Astrocyte (in vitro differentiated cells and primary cell): Measurements from ENCODE around the gene KMT2B. TPM values are rescaled to one million over a fixed set of nuclear protein-coding genes. Genes with fewer than 3 reads are reported as not detected.

Experiments used
- DNase-seq: peaks from one replicate; pipeline ENCODE4 v3.0.0-alpha.2; 2010; ENCODE audit warnings: low read depth
- FAIRE-seq: peaks from 2 replicates; lab custom pipeline; 2011; peaks lifted over from hg19 to GRCh38; lab: Jason Lieb, UNC
- H2AFZ ChIP-seq: 2 replicates; pipeline ENCODE4 v1.6.0; 2012; ENCODE audit warnings: low read depth, low read length, inconsistent platforms
- H3K27ac ChIP-seq: 2 replicates; pipeline ENCODE4 v1.5.1; 2011; ENCODE audit warnings: low read depth, low read length, inconsistent platforms
- H3K27me3 ChIP-seq: 2 replicates; pipeline ENCODE4 v1.6.0; 2011; ENCODE audit warnings: low read length, inconsistent platforms; ENCODE audit not compliant: insufficient read depth
- H3K36me3 ChIP-seq: 2 replicates; pipeline ENCODE4 v1.5.1; 2011; ENCODE audit warnings: low read length, inconsistent platforms; ENCODE audit not compliant: insufficient read depth
- H3K4me1 ChIP-seq: 2 replicates; pipeline ENCODE4 v1.5.1; 2011; ENCODE audit warnings: low read length, inconsistent platforms; ENCODE audit not compliant: insufficient read depth
- H3K4me2 ChIP-seq: 2 replicates; pipeline ENCODE4 v1.6.0; 2012; ENCODE audit warnings: low read length, inconsistent platforms
- H3K4me3 ChIP-seq: 2 replicates; pipeline ENCODE4 v1.5.1; 2011; ENCODE audit warnings: low read depth, mild to moderate bottlenecking, low read length, inconsistent platforms; ENCODE audit not compliant: insufficient read depth
- H3K79me2 ChIP-seq: 2 replicates; pipeline ENCODE4 v1.6.0; 2012; ENCODE audit warnings: mild to moderate bottlenecking, low read length, inconsistent platforms; ENCODE audit not compliant: insufficient read depth
- H3K9ac ChIP-seq: 2 replicates; pipeline ENCODE4 v1.6.0; 2012; ENCODE audit warnings: mild to moderate bottlenecking, low read length, inconsistent platforms
- H3K9me3 ChIP-seq: 2 replicates; pipeline ENCODE4 v1.5.1; 2012; ENCODE audit warnings: low read depth, mild to moderate bottlenecking, low read length, inconsistent platforms; ENCODE audit not compliant: insufficient read depth
- H4K20me1 ChIP-seq: 2 replicates; pipeline ENCODE4 v1.6.0; 2012; ENCODE audit warnings: low read length, inconsistent platforms; ENCODE audit not compliant: insufficient read depth
- H3K27ac Mint-ChIP-seq: one replicate; pipeline ENCODE4 v1.8.0; 2021; ENCODE audit warnings: mild to moderate bottlenecking, mixed read lengths; ENCODE audit not compliant: unreplicated experiment
- H3K27me3 Mint-ChIP-seq: one replicate; pipeline ENCODE4 v1.8.0; 2021; ENCODE audit warnings: low read depth, mixed read lengths; ENCODE audit not compliant: unreplicated experiment
- H3K36me3 Mint-ChIP-seq: one replicate; pipeline ENCODE4 v1.8.0; 2021; ENCODE audit warnings: low read depth, mixed read lengths; ENCODE audit not compliant: unreplicated experiment
- H3K4me1 Mint-ChIP-seq: one replicate; pipeline ENCODE4 v1.8.0; 2021; ENCODE audit warnings: low read depth, mixed read lengths; ENCODE audit not compliant: unreplicated experiment
- H3K4me3 Mint-ChIP-seq: one replicate; pipeline ENCODE4 v1.8.0; 2021; ENCODE audit warnings: mild to moderate bottlenecking, moderate library complexity, mixed read lengths; ENCODE audit not compliant: unreplicated experiment
- H3K9me3 Mint-ChIP-seq: one replicate; pipeline ENCODE4 v1.8.0; 2021; ENCODE audit warnings: mild to moderate bottlenecking, mixed read lengths; ENCODE audit not compliant: unreplicated experiment
- EZH2 ChIP-seq: IDR thresholded peaks from 2 replicates; pipeline ENCODE4 v1.6.1; 2012; ENCODE audit warnings: mild to moderate bottlenecking, low read length, inconsistent platforms; ENCODE audit not compliant: insufficient read depth
- total RNA-seq: library from RNA; stranded (reverse); gene quantifications from 2 replicates; pipeline ENCODE4 v1.2.1, GENCODE V29; 2021
- TF ChIP-seq, protein P1 (sequence below): IDR thresholded peaks from 2 replicates; pipeline ENCODE4 v1.5.1; 2011; ENCODE audit warnings: low read depth, mild to moderate bottlenecking, inconsistent platforms, low read length, moderate library complexity; ENCODE audit not compliant: insufficient read depth

The KMT2B gene
- total RNA-seq, 1 donor from 2014 or later, result 28.7 TPM

DNA sequence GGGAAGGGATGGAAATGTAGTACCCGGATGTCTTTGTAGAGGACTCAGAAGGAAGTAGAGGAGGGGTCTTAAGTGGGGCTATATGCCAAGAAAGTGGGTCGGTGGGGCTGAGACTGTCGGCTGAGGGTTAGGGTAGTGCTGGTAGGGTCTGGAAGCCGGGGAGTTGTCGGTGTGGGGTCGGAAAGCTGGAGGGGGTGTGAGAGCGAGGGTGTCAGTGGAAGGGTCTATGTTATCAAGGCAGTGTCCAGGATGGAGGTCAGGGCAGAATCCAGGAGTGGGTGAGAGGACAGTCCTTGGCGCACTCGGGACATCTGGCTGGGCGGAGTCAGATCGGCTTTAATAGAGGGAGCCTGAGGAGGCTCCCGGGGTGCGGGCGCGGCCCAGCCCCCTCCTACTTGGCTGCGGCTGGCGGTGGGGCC, 37.3 kb downstream of the KMT2B start:
- peak overlapping the region; percentile 5 for H3K4me3 ChIP-seq
- H4K20me1 ChIP-seq, result peaks cover 20% of the 10 kb centered on the region
- H3K9me3 ChIP-seq, result no peaks in the 10 kb centered on the region
- H3K4me3 Mint-ChIP-seq, result no peak overlapping the region
- H3K9ac ChIP-seq, result peak overlapping the region; percentile 99
- no peak for FAIRE-seq
- TF ChIP-seq, protein P1, sequence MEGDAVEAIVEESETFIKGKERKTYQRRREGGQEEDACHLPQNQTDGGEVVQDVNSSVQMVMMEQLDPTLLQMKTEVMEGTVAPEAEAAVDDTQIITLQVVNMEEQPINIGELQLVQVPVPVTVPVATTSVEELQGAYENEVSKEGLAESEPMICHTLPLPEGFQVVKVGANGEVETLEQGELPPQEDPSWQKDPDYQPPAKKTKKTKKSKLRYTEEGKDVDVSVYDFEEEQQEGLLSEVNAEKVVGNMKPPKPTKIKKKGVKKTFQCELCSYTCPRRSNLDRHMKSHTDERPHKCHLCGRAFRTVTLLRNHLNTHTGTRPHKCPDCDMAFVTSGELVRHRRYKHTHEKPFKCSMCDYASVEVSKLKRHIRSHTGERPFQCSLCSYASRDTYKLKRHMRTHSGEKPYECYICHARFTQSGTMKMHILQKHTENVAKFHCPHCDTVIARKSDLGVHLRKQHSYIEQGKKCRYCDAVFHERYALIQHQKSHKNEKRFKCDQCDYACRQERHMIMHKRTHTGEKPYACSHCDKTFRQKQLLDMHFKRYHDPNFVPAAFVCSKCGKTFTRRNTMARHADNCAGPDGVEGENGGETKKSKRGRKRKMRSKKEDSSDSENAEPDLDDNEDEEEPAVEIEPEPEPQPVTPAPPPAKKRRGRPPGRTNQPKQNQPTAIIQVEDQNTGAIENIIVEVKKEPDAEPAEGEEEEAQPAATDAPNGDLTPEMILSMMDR, result no peak
- TF ChIP-seq EZH2, result no peak
- H3K4me1 Mint-ChIP-seq, result peaks cover 17% of the 10 kb centered on the region
- H3K79me2 ChIP-seq, result peaks cover 41% of the 10 kb centered on the region
- peak overlapping the region; percentile 99 for H3K27ac ChIP-seq
- H3K4me2 ChIP-seq, result peak overlapping the region; percentile 96
- H3K4me1 ChIP-seq, result peaks cover 35% of the 10 kb centered on the region
- H3K36me3 Mint-ChIP-seq, result peaks cover 20% of the 10 kb centered on the region
- no peak for DNase-seq
- H3K27me3 Mint-ChIP-seq, result peaks cover 2% of the 10 kb centered on the region
- no peaks in the 10 kb centered on the region for H3K27me3 ChIP-seq
- no peaks in the 10 kb centered on the region for H3K9me3 Mint-ChIP-seq
- H2AFZ ChIP-seq, result no peak overlapping the region
- H3K27ac Mint-ChIP-seq, result no peak overlapping the region
- H3K36me3 ChIP-seq, result peaks cover 5% of the 10 kb centered on the region

GRCh38 chr19:35755550-35756376, 38.0 kb downstream of the KMT2B start:
- H3K4me2 ChIP-seq, result peak overlapping the region; percentile 96
- Mint-ChIP-seq H3K4me1 (peaks cover 16% of the 10 kb centered on the region), H3K27ac (peak overlapping the region; percentile 88), H3K36me3 (peaks cover 20% of the 10 kb centered on the region), H3K27me3 (peaks cover 2% of the 10 kb centered on the region), H3K4me3 (peak overlapping the region; percentile 74), H3K9me3 (no peaks in the 10 kb centered on the region)
- H3K79me2 ChIP-seq, result peaks cover 40% of the 10 kb centered on the region
- peaks cover 16% of the 10 kb centered on the region for H4K20me1 ChIP-seq
- H3K36me3 ChIP-seq, result peaks cover 5% of the 10 kb centered on the region
- H2AFZ ChIP-seq, result no peak overlapping the region
- H3K9ac ChIP-seq, result peak overlapping the region; percentile 99
- TF ChIP-seq EZH2, result no peak
- TF ChIP-seq, protein P1, result no peak
- H3K27me3 ChIP-seq, result no peaks in the 10 kb centered on the region
- H3K4me3 ChIP-seq, result peak overlapping the region; percentile 100
- H3K4me1 ChIP-seq, result peaks cover 35% of the 10 kb centered on the region
- DNase-seq (no peak), FAIRE-seq (no peak)
- H3K27ac ChIP-seq, result peak overlapping the region; percentile 99
- H3K9me3 ChIP-seq, result no peaks in the 10 kb centered on the region
